ENCODE data around the gene PARP3.

Gene PARP3

GRCh38 chr3:51948016-51948580 is 5.9 kb downstream of the PARP3 start:
- DNase-seq (ENCODE audit: low read depth in 2 of 2), result no peak

GRCh38 chr3:51949121-51949520 is 7.0 kb downstream of the PARP3 start:
- DNase-seq (ENCODE audit: low read depth in 2 of 2), result no peak

- DNase-seq (ENCODE audit: low read depth in 2 of 2), result no peak
Observed at GRCh38 chr3:51950899-51951298, 8.7 kb downstream of the PARP3 start.

GRCh38 chr3:51953445-51953844 is 11.3 kb downstream of the PARP3 start:
- no peak for DNase-seq (ENCODE audit: low read depth in 2 of 2)

GRCh38 chr3:51954105-51954504 is 11.9 kb downstream of the PARP3 start:
- no peak for DNase-seq (ENCODE audit: low read depth in 2 of 2)

GRCh38 chr3:51954713-51955112 is 12.6 kb downstream of the PARP3 start:
- no peak for DNase-seq (ENCODE audit: low read depth in 2 of 2)

- no peak for DNase-seq (ENCODE audit: low read depth in 2 of 2)
Observed at GRCh38 chr3:51955175-51955892, 13.2 kb downstream of the PARP3 start, which contains the start of gene GPR62. Gene GPR62, plus strand, starts transcription at chr3:51955381. Its CDS starts 272 bp downstream, at chr3:51955653.

- DNase-seq (ENCODE audit: low read depth in 2 of 2), result no peak
Observed at GRCh38 chr3:51955893-51956770, 14.0 kb downstream of the PARP3 start.

GRCh38 chr3:51957520-51958205 is 15.5 kb downstream of the PARP3 start:
- DNase-seq (ENCODE audit: low read depth in 2 of 2), result no peak

- DNase-seq (ENCODE audit: low read depth in 2 of 2), result no peak
Observed at GRCh38 chr3:51958603-51959521, 16.7 kb downstream of the PARP3 start.

- no peak for DNase-seq (ENCODE audit: low read depth in 2 of 2)
Observed at GRCh38 chr3:51959651-51960050, 17.5 kb downstream of the PARP3 start.

- no peak for DNase-seq (ENCODE audit: low read depth in 2 of 2)
Observed at GRCh38 chr3:51960386-51960785, 18.2 kb downstream of the PARP3 start.

GRCh38 chr3:51961011-51961410 is 18.8 kb downstream of the PARP3 start:
- DNase-seq (ENCODE audit: low read depth in 2 of 2), result no peak

- no peak for DNase-seq (ENCODE audit: low read depth in 2 of 2)
Observed at GRCh38 chr3:51961602-51962569, 19.7 kb downstream of the PARP3 start.

- no peak for DNase-seq (ENCODE audit: low read depth in 2 of 2)
Observed at GRCh38 chr3:51962854-51963530, 20.8 kb downstream of the PARP3 start.

- DNase-seq (ENCODE audit: low read depth in 2 of 2), result no peak
Observed at GRCh38 chr3:51963951-51964451, 21.8 kb downstream of the PARP3 start.

- no peak for DNase-seq (ENCODE audit: low read depth in 2 of 2)
Observed at GRCh38 chr3:51964521-51964920, 22.4 kb downstream of the PARP3 start.

GRCh38 chr3:51966016-51966415 is 23.9 kb downstream of the PARP3 start:
- DNase-seq (ENCODE audit: low read depth in 2 of 2), result no peak

- DNase-seq (ENCODE audit: low read depth in 2 of 2), result no peak
Observed at GRCh38 chr3:51966486-51966885, 24.3 kb downstream of the PARP3 start.
